A549 (cell line): ENCODE data around the gene PDGFB. TPM values are rescaled to one million over a fixed set of nuclear protein-coding genes. Genes with fewer than 3 reads are reported as not detected.

ENCODE experiments used
- ATAC-seq, 2 experiments: fragments of 200-7000 bp in 1 of 2; fragments of >200 bp in 1 of 2; cut with Nextera tagmentation in 1 of 2; cut with Tn5 transposase in 1 of 2; 3 replicates each; pipeline versions ENCODE4 v1.8.0 to v1.9.1; 2018 to 2020; ENCODE audit warnings: mild to moderate bottlenecking in 1 of 2, moderate library complexity in 1 of 2
- CTCF ChIA-PET: fragments of 300-600 bp; sonication (Branson Sonifier 250); formaldehyde crosslinking; extraction: SDS; loops from one replicate; lab custom pipeline; 2021; ENCODE audit warnings: antibody characterized with exemption, inconsistent platforms; lab: Yijun Ruan, JAX
- POLR2A ChIA-PET: fragments of 350-600 bp; formaldehyde crosslinking; extraction: SDS; loops from one replicate; lab custom pipeline; 2021; ENCODE audit warnings: antibody characterized with exemption, inconsistent platforms; lab: Yijun Ruan, JAX
- DNase-seq, 2 experiments: peaks; one replicate each; pipeline versions ENCODE4 v3.0.0 to v3.0.0-alpha.2; 2011 to 2016; ENCODE audit warnings: low read depth in 1 of 2, low spot score in 1 of 2
- FAIRE-seq: peaks from 2 replicates; lab custom pipeline; 2011; peaks lifted over from hg19 to GRCh38; lab: Jason Lieb, UNC
- H3K27ac ChIP-seq, 2 experiments: fragments of >200 bp; sonication (Bioruptor Twin); formaldehyde crosslinking; 3 replicates each; pipeline ENCODE4 v1.5.1; 2016 to 2017
- H3K4me1 ChIP-seq: fragments of >200 bp; sonication (Bioruptor Twin); formaldehyde crosslinking; 3 replicates; pipeline ENCODE4 v1.6.1; 2016
- H3K4me2 ChIP-seq: fragments of >200 bp; sonication (Bioruptor Twin); formaldehyde crosslinking; 3 replicates; pipeline ENCODE4 v1.6.1; 2016
- H3K4me3 ChIP-seq: fragments of >200 bp; sonication (Bioruptor Twin); formaldehyde crosslinking; 3 replicates; pipeline ENCODE4 v1.5.1; 2016
- H3K9me3 ChIP-seq: fragments of >200 bp; sonication (Bioruptor Twin); formaldehyde crosslinking; 3 replicates; pipeline ENCODE4 v1.6.1; 2016
- BHLHE40 ChIP-seq: IDR thresholded peaks from 2 replicates; pipeline ENCODE4 v1.6.1; 2012; ENCODE audit warnings: low read depth, low read length, inconsistent platforms
- CBX2 ChIP-seq: fragments of 200-600 bp; sonication (generic); IDR thresholded peaks from 2 replicates; pipeline ENCODE4 v1.6.1; 2016; ENCODE audit warnings: low read depth, mild to moderate bottlenecking, borderline replicate concordance
- CBX8 ChIP-seq: fragments of 200-600 bp; sonication (generic); IDR thresholded peaks from 2 replicates; pipeline ENCODE4 v1.6.1; 2016
- EHMT2 ChIP-seq: fragments of 200-600 bp; sonication (generic); IDR thresholded peaks from 2 replicates; pipeline ENCODE4 v1.6.1; 2016; ENCODE audit warnings: antibody characterized with exemption, low read depth, mild to moderate bottlenecking, moderate library complexity
- ESRRA ChIP-seq: fragments of 150-350 bp; IDR thresholded peaks from 2 replicates; pipeline ENCODE4 v1.6.1; 2014; ENCODE audit warnings: mild to moderate bottlenecking, low read length, borderline replicate concordance
- GATA3 ChIP-seq: IDR thresholded peaks from 2 replicates; pipeline ENCODE4 v1.6.1; 2012; ENCODE audit warnings: borderline replicate concordance
- HDAC2 ChIP-seq: fragments of 200-600 bp; sonication (generic); IDR thresholded peaks from 2 replicates; pipeline ENCODE4 v1.6.1; 2016
- HEYL ChIP-seq: fragments of 250-450 bp; sonication (Bioruptor Pico); IDR thresholded peaks from 2 replicates; pipeline ENCODE4 v1.8.0; 2021; ENCODE audit warnings: mild to moderate bottlenecking, moderate library complexity
- HOXA7 ChIP-seq: fragments of 250-450 bp; sonication (Bioruptor Pico); IDR thresholded peaks from 2 replicates; pipeline ENCODE4 v1.5.0; 2020; ENCODE audit warnings: mild to moderate bottlenecking, moderate library complexity
- JUN ChIP-seq, 2 experiments: fragments of >200 bp; sonication (Bioruptor Twin); formaldehyde crosslinking; IDR thresholded peaks; 2 replicates in 1 of 2; 3 replicates in 1 of 2; pipeline ENCODE4 v1.6.1; 2016 to 2017
- MAFK ChIP-seq: fragments of 450-650 bp; IDR thresholded peaks from 2 replicates; pipeline ENCODE4 v1.6.1; 2014; ENCODE audit not compliant: partially characterized antibody
- MYC ChIP-seq: IDR thresholded peaks from 2 replicates; pipeline ENCODE4 v1.6.1; 2012; ENCODE audit warnings: mild to moderate bottlenecking, inconsistent platforms, low read length, improper control_type of control experiment, borderline replicate concordance
- NPAS2 ChIP-seq: fragments of 250-450 bp; sonication (Bioruptor Pico); IDR thresholded peaks from 2 replicates; pipeline ENCODE4 v1.8.0; 2022; ENCODE audit warnings: mild to moderate bottlenecking, moderate library complexity, borderline replicate concordance
- RAD21 ChIP-seq, 2 experiments: fragments of >200 bp in 1 of 2; sonication (Bioruptor Twin) in 1 of 2; formaldehyde crosslinking in 1 of 2; IDR thresholded peaks in 1 of 2; conservative IDR thresholded peaks in 1 of 2; 2 replicates in 1 of 2; 3 replicates in 1 of 2; pipeline ENCODE4 v1.6.1; 2012 to 2018; ENCODE audit warnings: inconsistent platforms in 1 of 2
- RFX5 ChIP-seq: fragments of 450-650 bp; IDR thresholded peaks from 2 replicates; pipeline ENCODE4 v1.7.1; 2014; ENCODE audit warnings: antibody characterized with exemption, mild to moderate bottlenecking, moderate library complexity
- SMC3 ChIP-seq: fragments of >200 bp; sonication (Bioruptor Twin); formaldehyde crosslinking; IDR thresholded peaks from 3 replicates; pipeline ENCODE4 v1.6.1; 2018; ENCODE audit warnings: inconsistent platforms
- SREBF2 ChIP-seq: fragments of 450-650 bp; IDR thresholded peaks from 2 replicates; pipeline ENCODE4 v1.6.1; 2014; ENCODE audit warnings: mild to moderate bottlenecking, moderate library complexity
- TFCP2L1 ChIP-seq: fragments of 250-450 bp; sonication (Bioruptor Pico); IDR thresholded peaks from 2 replicates; pipeline ENCODE4 v1.5.0; 2021; ENCODE audit warnings: mild to moderate bottlenecking
- TP53 ChIP-seq: fragments of 250-450 bp; sonication (Bioruptor Pico); IDR thresholded peaks from 2 replicates; pipeline ENCODE4 v1.5.0; 2021; ENCODE audit warnings: mild to moderate bottlenecking, moderate library complexity
- WGBS: methylation state at CpG from one replicate; pipeline ENCODE4 v1.1.6; 2017; ENCODE audit errors: missing lambda C conversion rate; 5-methylcytosine and 5-hydroxymethylcytosine counted together
- polyA plus RNA-seq, 4 experiments: library from polyadenylated mRNA; depleted of rRNA in 3 of 4; stranded (reverse); fragments of >200 nt; fragmentation: RNase III in 1 of 4; extraction: RNeasy Plus Mini Kit Qiagen cat#74134 plus additional on column Dnase treatment in 1 of 4; gene quantifications; 2 replicates in 3 of 4; 3 replicates in 1 of 4; pipeline ENCODE4 v1.2.3, GENCODE V29; 2011 to 2017
- TF ChIP-seq, protein P1 (sequence below): fragments of >200 bp; sonication (Bioruptor Twin); formaldehyde crosslinking; IDR thresholded peaks from 3 replicates; pipeline ENCODE4 v1.6.1; 2016
- TF ChIP-seq, protein P2 (sequence below): fragments of 250-450 bp; sonication (Bioruptor Pico); IDR thresholded peaks from 2 replicates; pipeline ENCODE4 v1.5.0; 2021; ENCODE audit warnings: mild to moderate bottlenecking, moderate library complexity, borderline replicate concordance
- TF ChIP-seq, protein P3 (sequence below): fragments of 250-450 bp; sonication (Bioruptor Pico); IDR thresholded peaks from 2 replicates; pipeline ENCODE4 v1.5.0; 2020; ENCODE audit warnings: low read depth, mild to moderate bottlenecking, moderate library complexity
- TF ChIP-seq, protein P4 (sequence below): IDR thresholded peaks from 2 replicates; pipeline ENCODE4 v1.6.1; 2012; ENCODE audit warnings: low read depth, borderline replicate concordance

PDGFB gene
- polyA plus RNA-seq, 2 of the 4 experiments (the other 2 are of a cell fraction): 2.1 to 4.5 TPM

DNA sequence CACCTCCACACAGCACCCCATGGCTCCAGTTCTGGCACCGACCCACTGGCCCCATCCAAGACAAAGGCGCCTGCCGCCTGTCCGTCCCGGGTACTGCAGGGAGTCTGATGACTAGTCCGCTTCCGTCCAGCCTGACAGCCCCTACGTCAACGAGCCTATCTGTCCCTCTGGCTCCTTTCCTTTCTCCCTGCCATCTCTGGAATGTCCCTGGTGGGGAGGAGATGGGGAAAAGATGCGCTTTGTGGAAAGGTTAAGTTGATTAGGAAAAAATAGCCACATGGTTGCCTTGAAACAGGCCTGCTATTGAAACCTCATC is 10.4 kb downstream of the PDGFB start:
- POLR2A ChIA-PET: no interaction called here
- no peaks in the 10 kb centered on the region for H3K9me3 ChIP-seq
- DNase-seq (no peak), ATAC-seq (peak in 1 of 2 experiments; percentile 51; a peak in 2 of 6 replicates), FAIRE-seq (no peak)
- H3K4me1 ChIP-seq: peaks cover 12% of the 10 kb centered on the region; the same call in 2 of the 3 replicates
- 0 out of 6 replicates have a peak overlapping the region, but pooled peaks of 1 of the 2 experiments have one; percentile 31 for H3K27ac ChIP-seq
- TF ChIP-seq, protein P1, sequence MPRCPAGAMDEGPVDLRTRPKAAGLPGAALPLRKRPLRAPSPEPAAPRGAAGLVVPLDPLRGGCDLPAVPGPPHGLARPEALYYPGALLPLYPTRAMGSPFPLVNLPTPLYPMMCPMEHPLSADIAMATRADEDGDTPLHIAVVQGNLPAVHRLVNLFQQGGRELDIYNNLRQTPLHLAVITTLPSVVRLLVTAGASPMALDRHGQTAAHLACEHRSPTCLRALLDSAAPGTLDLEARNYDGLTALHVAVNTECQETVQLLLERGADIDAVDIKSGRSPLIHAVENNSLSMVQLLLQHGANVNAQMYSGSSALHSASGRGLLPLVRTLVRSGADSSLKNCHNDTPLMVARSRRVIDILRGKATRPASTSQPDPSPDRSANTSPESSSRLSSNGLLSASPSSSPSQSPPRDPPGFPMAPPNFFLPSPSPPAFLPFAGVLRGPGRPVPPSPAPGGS: no peak
- no peak for TF ChIP-seq SMC3
- TF ChIP-seq, protein P2, sequence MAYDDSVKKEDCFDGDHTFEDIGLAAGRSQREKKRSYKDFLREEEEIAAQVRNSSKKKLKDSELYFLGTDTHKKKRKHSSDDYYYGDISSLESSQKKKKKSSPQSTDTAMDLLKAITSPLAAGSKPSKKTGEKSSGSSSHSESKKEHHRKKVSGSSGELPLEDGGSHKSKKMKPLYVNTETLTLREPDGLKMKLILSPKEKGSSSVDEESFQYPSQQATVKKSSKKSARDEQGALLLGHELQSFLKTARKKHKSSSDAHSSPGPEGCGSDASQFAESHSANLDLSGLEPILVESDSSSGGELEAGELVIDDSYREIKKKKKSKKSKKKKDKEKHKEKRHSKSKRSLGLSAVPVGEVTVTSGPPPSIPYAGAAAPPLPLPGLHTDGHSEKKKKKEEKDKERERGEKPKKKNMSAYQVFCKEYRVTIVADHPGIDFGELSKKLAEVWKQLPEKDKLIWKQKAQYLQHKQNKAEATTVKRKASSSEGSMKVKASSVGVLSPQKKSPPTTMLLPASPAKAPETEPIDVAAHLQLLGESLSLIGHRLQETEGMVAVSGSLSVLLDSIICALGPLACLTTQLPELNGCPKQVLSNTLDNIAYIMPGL (CRISPR knock-in tag): no peak
- no peak overlapping the region for H3K4me2 ChIP-seq
- no peak overlapping the region for H3K4me3 ChIP-seq
- WGBS: 65% methylated on average over 10 of the region's 10 CpGs
- CTCF ChIA-PET: no interaction called here

DNA sequence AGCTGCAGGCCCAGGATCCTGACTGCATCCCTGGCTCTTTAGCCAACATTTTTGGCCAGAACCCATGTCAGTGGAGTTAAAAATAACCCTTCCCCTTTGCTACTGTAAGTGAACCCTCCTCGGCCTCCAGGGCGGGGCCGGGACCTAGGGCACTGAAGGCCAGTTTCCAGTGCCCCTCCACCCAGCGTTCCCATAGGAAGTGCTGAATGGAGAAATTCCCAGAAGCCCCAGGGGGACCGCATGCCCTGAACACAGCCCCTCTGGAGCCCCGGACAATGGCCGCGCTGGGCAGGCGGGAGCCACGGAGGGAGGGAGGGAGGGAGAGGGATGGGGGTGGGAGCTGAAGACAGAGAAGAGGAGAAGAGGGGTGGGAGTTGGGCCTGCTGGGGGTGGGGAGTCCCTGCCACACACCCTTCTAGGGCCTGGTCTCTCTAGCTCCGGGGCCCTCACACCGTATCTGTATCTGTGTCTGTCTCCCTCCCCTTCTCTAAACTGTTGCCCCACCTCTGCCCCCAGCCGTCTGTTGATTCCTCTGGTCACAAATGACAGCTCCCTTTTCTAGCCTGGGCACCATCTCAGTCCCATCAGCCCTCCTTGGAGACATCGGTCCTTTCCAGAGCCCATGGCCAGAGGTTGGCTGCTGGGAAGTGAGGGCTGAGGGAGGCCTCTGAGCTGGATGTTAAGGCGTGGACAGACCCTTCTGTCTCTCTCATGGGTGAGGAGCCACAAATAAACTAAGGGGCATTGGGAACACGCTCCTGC is 10.9 kb downstream of the PDGFB start:
- Histone ChIP-seq H3K4me3 (no peak overlapping the region), H3K4me1 (peaks cover 9% of the 10 kb centered on the region; the same call in 2 of the 3 replicates), H3K4me2 (no peak overlapping the region), H3K9me3 (no peaks in the 10 kb centered on the region), H3K27ac (0 out of 6 replicates have a peak overlapping the region, but pooled peaks of 1 of the 2 experiments have one; percentile 31)
- DNase-seq (no peak), FAIRE-seq (no peak), ATAC-seq (no peak)
- ChIA-PET CTCF (interaction anchor here (0.9 to 2.0 kb wide), 2 partner anchors 63 to 83 kb away, joined by 3 to 6 read pairs; no protein-coding TSS in a partner anchor), POLR2A (no interaction called here)
- TF ChIP-seq NPAS2 (CRISPR knock-in tag) (no peak), ESRRA (no peak), BHLHE40 (no peak), JUN (IDR thresholded peaks at IDR 0.05) (no peak), TP53 (no peak), GATA3 (no peak)
- TF ChIP-seq, protein P3, sequence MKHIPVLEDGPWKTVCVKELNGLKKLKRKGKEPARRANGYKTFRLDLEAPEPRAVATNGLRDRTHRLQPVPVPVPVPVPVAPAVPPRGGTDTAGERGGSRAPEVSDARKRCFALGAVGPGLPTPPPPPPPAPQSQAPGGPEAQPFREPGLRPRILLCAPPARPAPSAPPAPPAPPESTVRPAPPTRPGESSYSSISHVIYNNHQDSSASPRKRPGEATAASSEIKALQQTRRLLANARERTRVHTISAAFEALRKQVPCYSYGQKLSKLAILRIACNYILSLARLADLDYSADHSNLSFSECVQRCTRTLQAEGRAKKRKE: no peak
- WGBS: 78% methylated on average over 4 of the region's 16 CpGs

DNA sequence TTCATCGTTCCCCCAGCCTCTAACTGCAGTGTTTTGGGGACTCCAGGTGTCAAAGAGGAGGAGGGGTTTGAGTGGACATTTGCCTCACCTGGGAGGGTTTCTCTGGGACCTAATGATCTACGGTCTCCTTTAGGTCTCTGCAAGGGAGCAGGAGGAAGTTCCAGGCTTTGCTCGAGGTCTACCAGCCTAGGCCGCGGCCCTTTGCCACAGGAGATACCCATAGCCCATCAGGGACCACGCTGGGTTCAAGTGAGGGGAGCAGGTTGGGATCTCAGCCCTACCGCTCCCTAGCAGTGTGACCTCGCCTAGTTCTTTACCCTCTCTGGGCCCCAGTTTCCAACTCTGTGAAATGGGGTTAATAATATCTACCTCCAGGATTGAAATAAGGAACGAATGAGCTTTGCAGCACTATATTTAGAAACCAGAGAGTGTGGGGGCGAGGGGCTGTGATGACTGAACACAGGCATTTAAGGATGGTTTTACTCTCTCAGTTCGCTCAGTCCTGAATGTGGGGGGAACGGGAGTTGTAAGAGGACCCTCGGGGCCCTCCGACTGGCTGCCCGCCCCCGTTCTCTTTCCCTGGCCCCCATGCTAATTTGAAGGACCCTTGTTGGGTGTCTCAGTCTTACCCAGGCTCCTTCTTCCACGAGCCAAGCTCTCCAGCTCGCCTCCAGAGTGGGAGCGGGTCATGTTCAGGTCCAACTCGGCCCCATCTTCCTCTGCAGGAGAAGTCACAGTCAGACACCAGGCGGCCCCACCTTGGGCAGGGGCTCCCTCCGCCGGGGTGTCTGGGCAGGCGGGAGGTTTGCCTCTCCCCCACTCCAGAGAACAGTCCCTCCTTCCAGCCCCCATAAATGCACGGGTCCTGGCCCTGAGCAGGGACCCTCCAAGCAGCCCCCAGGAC is 11.7 kb downstream of the PDGFB start:
- H3K9me3 ChIP-seq: no peaks in the 10 kb centered on the region
- DNase-seq: no peak
- no peak overlapping the region for H3K27ac ChIP-seq
- TF ChIP-seq, protein P4, sequence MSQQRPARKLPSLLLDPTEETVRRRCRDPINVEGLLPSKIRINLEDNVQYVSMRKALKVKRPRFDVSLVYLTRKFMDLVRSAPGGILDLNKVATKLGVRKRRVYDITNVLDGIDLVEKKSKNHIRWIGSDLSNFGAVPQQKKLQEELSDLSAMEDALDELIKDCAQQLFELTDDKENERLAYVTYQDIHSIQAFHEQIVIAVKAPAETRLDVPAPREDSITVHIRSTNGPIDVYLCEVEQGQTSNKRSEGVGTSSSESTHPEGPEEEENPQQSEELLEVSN: no peak
- TF ChIP-seq HEYL (no peak), EHMT2 (no peak), GATA3 (no peak), TFCP2L1 (CRISPR knock-in tag) (no peak), MAFK (no peak), SREBF2 (no peak), RAD21 (conservative IDR thresholded peaks at IDR 0.05 in 1 of 2, IDR thresholded peaks at IDR 0.05 in 1 of 2) (no peak), HOXA7 (no peak), RFX5 (no peak), CBX2 (no peak), HDAC2 (no peak), MYC (no peak), CBX8 (no peak)
- TF ChIP-seq, protein P1: no peak
- no peak for ATAC-seq
- ChIA-PET POLR2A (no interaction called here), CTCF (interaction anchor here (0.9 to 3.1 kb wide), 4 partner anchors 62 to 84 kb away, joined by 3 to 10 read pairs (median 4); no protein-coding TSS in a partner anchor)
- H3K4me3 ChIP-seq: no peak overlapping the region
- WGBS: 86% methylated on average over 19 of the region's 25 CpGs
- no peak for FAIRE-seq
- peaks cover 9% of the 10 kb centered on the region; the same call in 2 of the 3 replicates for H3K4me1 ChIP-seq
- no peak overlapping the region for H3K4me2 ChIP-seq
